HepG2 (cell line): ENCODE measurements around the gene FKBP9. TPM values are rescaled to one million over a fixed set of nuclear protein-coding genes. Genes with fewer than 3 reads are reported as not detected.
A peak's percentile ranks its signal among the peaks of the same experiment; 100 is the strongest.

Experiments
- ARNTL ChIP-seq: sonication (generic); formaldehyde crosslinking; IDR thresholded peaks from 2 replicates; pipeline ENCODE4 v1.4.0; 2020; ENCODE audit warnings: mild to moderate bottlenecking, missing genetic modification reagents
- CENPX ChIP-seq: sonication (generic); formaldehyde crosslinking; IDR thresholded peaks from 2 replicates; pipeline ENCODE4 v1.9.0; 2021; ENCODE audit warnings: mild to moderate bottlenecking, missing genetic modification reagents, moderate library complexity
- DMTF1 ChIP-seq: sonication (generic); formaldehyde crosslinking; IDR thresholded peaks from 2 replicates; pipeline ENCODE4 v1.4.0; 2020; ENCODE audit warnings: mild to moderate bottlenecking, missing genetic modification reagents
- E2F1 ChIP-seq: sonication (generic); formaldehyde crosslinking; IDR thresholded peaks from 2 replicates; pipeline ENCODE4 v1.5.0; 2020; ENCODE audit warnings: missing genetic modification reagents
- FOXC1 ChIP-seq: sonication (generic); formaldehyde crosslinking; IDR thresholded peaks from 2 replicates; pipeline ENCODE4 v1.8.0; 2022; ENCODE audit warnings: mild to moderate bottlenecking, missing genetic modification reagents, borderline replicate concordance
- GATAD1 ChIP-seq: IDR thresholded peaks from 2 replicates; pipeline ENCODE4 v1.6.1; 2016; ENCODE audit warnings: missing genetic modification reagents, missing compliant biosample characterization
- IKZF5 ChIP-seq: IDR thresholded peaks from 2 replicates; pipeline ENCODE4 v1.6.1; 2018; ENCODE audit warnings: missing genetic modification reagents, mild to moderate bottlenecking, missing compliant biosample characterization
- IRX3 ChIP-seq: sonication (generic); formaldehyde crosslinking; IDR thresholded peaks from 2 replicates; pipeline ENCODE4 v1.8.1; 2023; ENCODE audit warnings: mild to moderate bottlenecking, low read depth, missing genetic modification reagents, borderline replicate concordance
- KAT8 ChIP-seq: IDR thresholded peaks from 2 replicates; pipeline ENCODE4 v1.6.1; 2016; ENCODE audit warnings: missing genetic modification reagents, missing compliant biosample characterization
- MATR3 ChIP-seq: sonication (generic); formaldehyde crosslinking; IDR thresholded peaks from 2 replicates; pipeline ENCODE4 v1.4.0; 2020; ENCODE audit warnings: missing genetic modification reagents
- NR1H2 ChIP-seq: sonication (generic); formaldehyde crosslinking; IDR thresholded peaks from 2 replicates; pipeline ENCODE4 v1.8.1; 2022; ENCODE audit warnings: low read depth, missing genetic modification reagents, borderline replicate concordance
- NR2F2 ChIP-seq: IDR thresholded peaks from 2 replicates; pipeline ENCODE4 v1.6.1; 2012; ENCODE audit warnings: low read depth, inconsistent platforms, borderline replicate concordance
- PHF20 ChIP-seq: sonication (generic); formaldehyde crosslinking; IDR thresholded peaks from 2 replicates; pipeline ENCODE4 v1.5.0; 2020; ENCODE audit warnings: mild to moderate bottlenecking, missing genetic modification reagents
- PHF8 ChIP-seq: sonication (generic); formaldehyde crosslinking; IDR thresholded peaks from 2 replicates; pipeline ENCODE4 v1.5.0; 2020; ENCODE audit warnings: missing genetic modification reagents
- SRSF4 ChIP-seq: fragments of 200-400 bp; formaldehyde crosslinking; IDR thresholded peaks from one replicate; pipeline ENCODE4 v1.6.1; 2018; ENCODE audit warnings: mild to moderate bottlenecking, low read depth, low read length, moderate library complexity; ENCODE audit not compliant: poor library complexity, severe bottlenecking
- TCF12 ChIP-seq, 2 experiments: fragments of 450-650 bp in 1 of 2; sonication (generic) in 1 of 2; formaldehyde crosslinking in 1 of 2; IDR thresholded peaks; 2 replicates each; pipeline versions ENCODE4 v1.6.1 to v1.8.0; 2017 to 2022; ENCODE audit warnings: antibody characterized with exemption in 1 of 2, mild to moderate bottlenecking in 1 of 2, missing genetic modification reagents in 1 of 2, moderate library complexity in 1 of 2
- THAP8 ChIP-seq: sonication (generic); formaldehyde crosslinking; IDR thresholded peaks from 2 replicates; pipeline ENCODE4 v1.5.1; 2020; ENCODE audit warnings: missing genetic modification reagents, mild to moderate bottlenecking, borderline replicate concordance
- ZMYM4 ChIP-seq: sonication (generic); formaldehyde crosslinking; IDR thresholded peaks from 2 replicates; pipeline ENCODE4 v1.8.1; 2023; ENCODE audit warnings: mild to moderate bottlenecking, missing genetic modification reagents
- ZNF235 ChIP-seq: sonication (generic); formaldehyde crosslinking; IDR thresholded peaks from 2 replicates; pipeline ENCODE4 v1.8.1; 2023; ENCODE audit warnings: mild to moderate bottlenecking, missing genetic modification reagents, borderline replicate concordance
- ZNF710 ChIP-seq: sonication (generic); formaldehyde crosslinking; IDR thresholded peaks from 2 replicates; pipeline ENCODE4 v1.5.0; 2020; ENCODE audit warnings: mild to moderate bottlenecking, missing genetic modification reagents, borderline replicate concordance
- ZNF724P ChIP-seq: sonication (generic); formaldehyde crosslinking; IDR thresholded peaks from 2 replicates; pipeline ENCODE4 v1.8.0; 2022; ENCODE audit warnings: missing genetic modification reagents, borderline replicate concordance
- polyA plus RNA-seq, 8 experiments: library from polyadenylated mRNA; depleted of rRNA in 3 of 8; stranded (reverse) in 7 of 8; unstranded in 1 of 8; fragments of >200 nt; fragmentation: Illumina TruSeq in 4 of 8; extraction: Trizol in 4 of 8; gene quantifications; 2 replicates each; pipeline versions ENCODE4 v1.2.1 to v1.2.3, GENCODE V29; 2011 to 2016; ENCODE audit warnings: low read depth in 4 of 8, missing spikeins in 1 of 8, mixed read lengths in 1 of 8; ENCODE audit not compliant: insufficient read depth in 1 of 8
- total RNA-seq, 5 experiments: library from RNA; depleted of rRNA; stranded (reverse); fragments of >200 nt; fragmentation: Illumina TruSeq; extraction: Trizol; gene quantifications; 2 replicates each; pipeline ENCODE4 v1.2.3, GENCODE V29; 2016; ENCODE audit warnings: low read depth in 1 of 5

The FKBP9 gene
- total and polyA plus RNA-seq, 2 of the 13 experiments (the other 11 are each of a cell fraction or from before 2014, with no cell fraction given), result 34.0 to 41.5 TPM

- peak; percentile 63; the same call in 1 of the 2 replicates for TF ChIP-seq ZMYM4 (CRISPR knock-in tag)
- TF ChIP-seq IKZF5 (CRISPR knock-in tag), result peak; percentile 17; the same call in 1 of the 2 replicates
- TF ChIP-seq THAP8 (CRISPR knock-in tag), result no peak
- no peak for TF ChIP-seq NR2F2
- no peak for TF ChIP-seq SRSF4
- no peak for TF ChIP-seq ZNF724P (CRISPR knock-in tag)
- TF ChIP-seq NR1H2 (CRISPR knock-in tag), result peak; percentile 53; the same call in 1 of the 2 replicates
- TF ChIP-seq MATR3 (CRISPR knock-in tag), result no peak
- TF ChIP-seq ZNF235 (CRISPR knock-in tag), result no peak
- peak; percentile 79 for TF ChIP-seq KAT8
- peak; percentile 80 for TF ChIP-seq ARNTL (CRISPR knock-in tag)
- TF ChIP-seq E2F1, result peak; percentile 58; the same call in 1 of the 2 replicates
- TF ChIP-seq PHF8 (CRISPR knock-in tag), result peak; percentile 96
- 0 out of 2 replicates have a peak, but pooled peaks have one; percentile 74 for TF ChIP-seq DMTF1 (CRISPR knock-in tag)
- TF ChIP-seq CENPX (CRISPR knock-in tag), result no peak
- TF ChIP-seq IRX3 (CRISPR knock-in tag), result peak; percentile 85
- TF ChIP-seq GATAD1 (CRISPR knock-in tag), result peak; percentile 58; the same call in 1 of the 2 replicates
- TF ChIP-seq PHF20 (CRISPR knock-in tag), result peak; percentile 73
- TF ChIP-seq ZNF710 (CRISPR knock-in tag), result 0 out of 2 replicates have a peak, but pooled peaks have one; percentile 16
- no peak for TF ChIP-seq TCF12 (IDR thresholded peaks at IDR 0.05)
- peak; percentile 78; the same call in 1 of the 2 replicates for TF ChIP-seq TCF12 (CRISPR knock-in tag; IDR thresholded peaks at IDR 0.05)
- TF ChIP-seq FOXC1, result peak; percentile 88; the same call in 1 of the 2 replicates
These were observed at the start of gene FKBP9 (continued) for GRCh38 chr7:32957326-32958045.
